ENCODE results near the gene LSAMP.

LSAMP gene

DNA sequence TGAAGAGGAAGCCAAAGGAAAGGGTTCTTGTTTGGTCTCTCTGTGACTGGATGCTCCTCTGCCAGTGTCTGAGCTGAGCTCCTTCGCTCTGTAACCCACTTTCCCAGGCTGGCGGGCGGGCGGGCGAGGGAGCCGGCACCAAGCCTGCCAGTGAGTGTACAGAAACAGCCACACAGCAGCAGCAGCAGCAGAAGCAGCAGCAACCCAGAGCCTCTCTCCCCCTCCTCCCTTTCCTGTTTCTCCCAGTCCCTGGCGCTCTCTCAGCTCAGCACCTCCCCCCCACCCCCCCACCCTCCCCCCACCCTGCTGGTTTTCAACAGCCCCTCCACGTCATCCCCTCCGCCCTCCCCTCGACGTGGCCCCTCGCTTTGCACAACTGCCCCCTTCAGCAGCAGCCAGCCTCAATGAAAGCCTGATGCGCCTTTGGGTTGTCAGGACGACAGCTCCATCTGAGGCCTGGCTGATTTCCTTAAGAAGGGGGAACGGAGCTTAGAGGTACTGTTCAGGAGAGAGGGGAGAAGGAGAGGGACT, at the start of gene LSAMP:
LSAMP (minus strand) TSS at position 177 of the 531 bp plus-strand sequence.
- DNase-seq: peak; percentile 76 to 87

GRCh38 chr3:116492379-116492778, 47.1 kb upstream of the LSAMP start:
- DNase-seq: no peak

DNA sequence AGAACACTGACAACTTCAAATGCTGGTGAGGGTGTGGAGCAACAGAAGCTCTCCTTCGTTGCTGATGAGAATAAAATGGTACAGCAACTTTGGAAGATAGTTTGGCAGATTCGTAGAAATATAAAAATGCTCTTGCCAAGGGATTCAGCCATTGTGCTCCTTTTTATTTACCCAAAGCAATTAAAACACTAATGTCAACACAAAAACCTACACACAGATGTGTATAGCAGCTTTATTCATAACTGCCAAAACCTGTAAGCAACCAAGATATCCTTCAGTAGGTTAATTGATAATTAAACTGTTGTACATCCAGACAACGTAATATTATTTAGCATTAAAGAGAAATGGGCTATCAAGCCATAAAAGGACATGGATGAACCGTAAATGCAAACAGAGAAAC, 37.8 kb upstream of the LSAMP start:
- no peak for DNase-seq

GRCh38 chr3:116476691-116477090, 31.4 kb upstream of the LSAMP start:
- no peak for DNase-seq

- peak in 1 of 2 experiments; percentile 53 for DNase-seq
These were observed 29.5 kb upstream of the LSAMP start for GRCh38 chr3:116474801-116475200.

GRCh38 chr3:116474032-116474780, 28.9 kb upstream of the LSAMP start:
- DNase-seq: peak; percentile 99 to 100

GRCh38 chr3:116473602-116474001, 28.3 kb upstream of the LSAMP start:
- DNase-seq: peak in 1 of 2 experiments; percentile 48

- no peak for DNase-seq
These were observed 25.4 kb upstream of the LSAMP start for GRCh38 chr3:116470605-116471197.

- no peak for DNase-seq
These were observed 24.3 kb upstream of the LSAMP start for GRCh38 chr3:116469546-116469945.

GRCh38 chr3:116464276-116464798, 19.1 kb upstream of the LSAMP start:
- no peak for DNase-seq

DNA sequence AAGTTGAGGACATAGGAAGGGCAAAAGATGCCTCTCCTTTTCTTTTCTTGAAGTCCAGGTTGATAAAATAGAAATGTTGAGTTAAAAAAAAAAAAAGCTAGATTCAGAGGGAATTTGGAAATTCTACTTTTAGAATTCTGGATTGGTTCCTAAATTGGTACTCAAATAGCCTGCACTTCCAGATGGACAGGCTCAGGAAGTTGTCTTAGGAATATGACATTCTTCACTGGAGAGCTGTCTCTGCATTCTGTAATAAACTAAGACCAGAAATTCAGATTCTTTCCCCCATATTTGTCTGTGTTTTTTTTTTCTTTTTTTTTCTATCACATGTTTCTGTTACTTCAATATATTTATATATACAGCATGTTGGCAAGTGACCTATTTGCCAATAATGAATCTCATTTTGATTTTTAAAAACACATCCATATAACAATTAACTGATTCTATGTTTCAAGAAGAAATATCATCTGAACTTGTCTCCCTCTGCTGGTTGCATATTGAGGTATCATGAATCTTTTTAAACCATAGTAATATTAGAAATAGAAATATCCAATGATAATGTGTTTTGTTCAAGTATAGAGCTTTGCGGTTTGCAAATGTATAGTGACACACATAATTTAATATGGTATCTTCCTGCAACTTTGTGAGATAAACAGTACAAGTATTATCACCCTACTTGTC, 8.5 kb upstream of the LSAMP start:
- DNase-seq: peak in 1 of 2 experiments; percentile 45

DNA sequence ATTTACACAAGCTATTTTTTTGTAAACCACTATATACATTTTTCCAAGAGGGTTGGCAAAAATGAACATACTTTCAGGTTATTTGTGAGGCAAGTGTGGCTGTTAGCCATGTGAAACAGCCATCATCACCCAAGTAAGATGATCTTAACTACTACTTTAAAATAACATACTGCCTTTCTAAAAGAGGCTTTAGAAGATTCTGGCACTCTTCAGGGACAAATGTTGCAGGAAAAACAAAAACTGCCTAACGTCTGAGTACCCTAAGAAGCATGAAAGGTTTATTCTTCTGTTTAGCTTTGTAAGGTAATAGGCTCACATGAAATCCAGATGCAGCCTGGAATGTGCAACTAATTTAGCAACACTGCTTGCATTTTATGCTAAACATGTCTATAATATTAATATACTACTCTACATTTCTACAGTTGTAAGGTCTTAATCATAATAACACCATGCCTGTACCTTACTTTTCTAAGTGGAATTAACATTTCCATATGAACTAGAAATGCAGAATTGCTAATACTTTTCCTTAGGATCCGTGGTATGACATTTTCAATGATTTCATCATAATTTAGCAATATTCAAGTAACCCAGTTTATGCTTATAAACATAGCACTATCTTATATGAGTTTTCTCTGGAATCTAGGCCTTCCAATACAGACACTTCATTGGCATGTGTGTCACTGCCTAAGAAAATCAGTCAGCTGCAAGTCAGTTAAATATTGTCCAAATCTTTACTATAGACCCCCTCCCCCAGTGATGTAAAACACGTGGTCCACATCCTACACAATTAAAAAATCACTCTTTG, 4.5 kb upstream of the LSAMP start:
- DNase-seq: no peak

DNA sequence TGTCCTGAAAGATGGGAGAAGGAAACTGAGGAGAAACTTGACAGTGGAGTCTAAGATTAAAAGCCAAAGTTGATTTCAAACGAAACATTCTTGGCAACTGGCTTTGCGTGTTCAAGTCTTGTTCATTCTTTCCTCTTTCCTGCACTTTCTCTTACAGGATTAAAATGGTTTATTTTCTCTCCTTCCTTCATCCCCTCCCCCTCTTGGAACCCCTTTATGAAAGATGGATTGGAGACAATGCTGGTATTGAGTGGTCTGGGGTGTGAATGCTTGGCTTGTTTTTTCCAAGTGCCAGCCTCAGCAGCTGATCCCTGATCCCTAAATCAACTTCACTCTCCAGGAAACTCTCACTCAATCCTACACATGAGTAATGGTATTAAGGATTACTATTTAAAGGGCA, 703 bp upstream of the LSAMP start:
- peak in 1 of 2 experiments; percentile 25 for DNase-seq

DNA sequence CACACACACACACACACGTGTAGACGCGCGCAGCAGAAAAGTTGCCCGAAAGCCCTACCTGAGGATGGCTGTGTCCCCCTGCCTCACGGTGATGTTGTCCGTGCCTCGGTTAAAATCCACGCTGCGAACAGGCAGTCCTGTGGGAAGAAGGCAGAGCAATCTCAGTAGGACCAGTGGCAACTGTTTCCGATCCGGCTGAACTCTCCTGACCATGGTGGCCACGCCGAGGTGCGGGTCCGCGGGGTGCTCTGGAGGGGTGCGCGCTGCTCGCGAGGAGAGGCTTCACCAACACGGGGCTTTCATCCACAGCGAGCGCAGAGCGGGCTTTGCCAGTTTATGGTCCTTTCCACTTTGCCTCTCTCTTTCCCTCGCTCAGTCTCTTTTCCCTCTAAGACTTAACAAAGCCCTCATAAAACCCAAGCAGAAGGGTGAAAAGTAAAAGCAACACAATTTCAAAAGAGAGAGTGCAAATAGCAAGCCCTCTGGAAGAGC, 422 bp downstream of the LSAMP start:
- peak; percentile 46 to 72 for DNase-seq

- peak in 1 of 2 experiments; percentile 27 for DNase-seq
These were observed 1.1 kb downstream of the LSAMP start for GRCh38 chr3:116444115-116444747.

DNA sequence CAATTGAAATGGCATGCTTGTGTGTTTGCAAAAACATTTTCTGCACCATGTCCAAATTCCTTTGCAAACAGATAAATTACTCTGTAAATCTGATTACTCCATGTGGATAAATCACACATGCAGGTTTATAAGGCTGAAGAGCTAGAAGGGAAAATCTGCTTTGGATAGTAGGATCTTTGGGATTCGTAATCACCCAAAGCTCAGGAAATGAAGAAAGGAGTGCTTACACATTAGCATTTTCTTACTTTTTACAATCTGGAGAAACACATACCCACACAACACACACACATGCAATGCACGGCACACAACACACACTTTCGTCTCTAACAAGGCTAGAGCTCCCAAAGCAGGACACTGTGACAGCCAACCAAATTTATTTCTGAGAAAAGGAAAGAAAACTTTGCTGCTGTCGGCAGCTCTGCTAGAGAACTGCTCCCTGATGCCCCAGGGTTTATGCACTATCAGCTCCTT, 2.1 kb downstream of the LSAMP start:
- DNase-seq: peak in 1 of 2 experiments; percentile 32

- no peak for DNase-seq
These were observed 2.8 kb downstream of the LSAMP start for GRCh38 chr3:116442331-116443021.

DNA sequence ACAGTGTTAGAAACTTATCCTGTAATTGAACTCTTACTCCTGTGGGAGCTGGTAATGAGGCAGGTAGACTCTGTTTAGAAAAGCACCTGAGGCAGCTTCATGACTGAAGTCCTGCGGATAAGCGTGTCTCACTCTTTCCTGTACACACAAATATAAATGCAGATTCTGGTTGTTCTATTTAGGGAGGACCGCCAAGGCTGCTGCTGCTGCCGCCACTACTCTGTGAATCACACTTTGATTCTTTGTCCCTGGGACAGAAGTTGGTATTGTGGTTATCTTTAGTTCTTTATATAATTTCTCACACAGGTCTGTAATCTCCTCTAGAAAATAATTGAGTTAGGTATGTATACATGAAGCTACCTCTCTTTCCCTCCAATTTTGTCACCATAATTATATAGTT, 3.6 kb downstream of the LSAMP start:
- DNase-seq: no peak

DNA sequence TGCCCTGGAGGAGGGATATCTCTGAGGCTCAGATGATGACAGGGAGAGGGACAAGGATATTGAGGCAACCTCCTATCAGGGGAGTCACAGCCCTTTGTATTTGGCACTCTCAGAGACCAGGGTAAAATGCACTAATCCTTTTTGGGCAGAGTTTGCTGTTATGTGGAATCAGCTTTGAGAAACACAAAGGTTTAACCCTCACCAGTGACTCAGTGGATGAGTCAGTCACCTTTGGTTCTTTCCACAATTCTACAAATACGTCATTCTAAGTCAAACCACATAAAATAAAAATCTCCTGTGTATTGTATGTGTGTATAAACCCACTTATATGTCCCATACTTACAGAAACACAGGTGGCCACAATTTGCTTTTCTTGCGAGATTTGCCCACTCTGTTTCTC, 5.1 kb downstream of the LSAMP start:
- DNase-seq: no peak

GRCh38 chr3:116433552-116433951, 11.7 kb downstream of the LSAMP start:
- DNase-seq: peak in 1 of 2 experiments; percentile 8

GRCh38 chr3:116432795-116433194, 12.5 kb downstream of the LSAMP start:
- DNase-seq: no peak

All from NCI-H524 (cell line).